Stimulated activated CD8-positive, alpha-beta memory T cell treated with anti-CD3 and anti-CD28 coated beads, Interleukin-2, amount 100 ng/mL, for 48 hours (primary cell): ENCODE measurements around the gene EFCAB5.
"Not testable (repeated sequence)": the region's sequence is repeated elsewhere in the genome, so short reads cannot be mapped to it uniquely, and the experiment has no call there.

Experiments
- DNase-seq, 2 donors: peaks; one replicate each; pipeline ENCODE4 v3.0.0-alpha.2; 2020; ENCODE audit warnings: low read depth in 2 of 2

EFCAB5 gene

DNA sequence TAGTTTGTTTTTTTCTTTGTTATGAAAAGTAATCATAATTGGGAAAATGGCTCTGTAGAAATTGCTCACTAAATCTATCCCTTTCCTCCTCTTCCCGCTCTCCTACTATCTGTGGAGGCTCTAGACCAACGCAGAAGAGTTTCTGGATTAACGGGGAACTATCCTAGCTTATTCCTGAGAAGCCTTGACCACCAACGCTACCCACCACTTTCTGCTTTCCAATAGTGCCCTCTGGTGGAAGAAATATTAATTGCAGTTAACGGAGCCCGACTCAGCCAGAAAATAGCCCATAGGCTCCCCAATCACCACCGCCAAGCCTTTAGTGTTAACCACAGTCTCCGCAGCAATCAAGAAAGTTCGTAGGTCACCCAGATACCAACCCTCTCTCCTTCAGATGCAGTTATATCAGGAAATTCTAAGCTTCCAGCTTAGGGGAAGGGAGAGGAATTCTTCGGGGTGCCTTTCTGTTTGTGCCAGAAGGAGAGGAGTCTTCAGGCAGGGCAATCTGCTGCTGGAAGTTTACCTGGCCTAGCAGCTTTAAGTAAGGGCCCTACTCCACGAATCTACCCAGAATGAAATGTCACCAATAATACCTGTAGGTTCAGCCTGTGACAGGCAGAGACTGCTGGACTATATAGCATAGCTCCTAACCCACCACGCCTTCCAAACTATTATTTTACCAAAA lies 152.2 kb downstream of the EFCAB5 start:
- DNase-seq: no peak

DNA sequence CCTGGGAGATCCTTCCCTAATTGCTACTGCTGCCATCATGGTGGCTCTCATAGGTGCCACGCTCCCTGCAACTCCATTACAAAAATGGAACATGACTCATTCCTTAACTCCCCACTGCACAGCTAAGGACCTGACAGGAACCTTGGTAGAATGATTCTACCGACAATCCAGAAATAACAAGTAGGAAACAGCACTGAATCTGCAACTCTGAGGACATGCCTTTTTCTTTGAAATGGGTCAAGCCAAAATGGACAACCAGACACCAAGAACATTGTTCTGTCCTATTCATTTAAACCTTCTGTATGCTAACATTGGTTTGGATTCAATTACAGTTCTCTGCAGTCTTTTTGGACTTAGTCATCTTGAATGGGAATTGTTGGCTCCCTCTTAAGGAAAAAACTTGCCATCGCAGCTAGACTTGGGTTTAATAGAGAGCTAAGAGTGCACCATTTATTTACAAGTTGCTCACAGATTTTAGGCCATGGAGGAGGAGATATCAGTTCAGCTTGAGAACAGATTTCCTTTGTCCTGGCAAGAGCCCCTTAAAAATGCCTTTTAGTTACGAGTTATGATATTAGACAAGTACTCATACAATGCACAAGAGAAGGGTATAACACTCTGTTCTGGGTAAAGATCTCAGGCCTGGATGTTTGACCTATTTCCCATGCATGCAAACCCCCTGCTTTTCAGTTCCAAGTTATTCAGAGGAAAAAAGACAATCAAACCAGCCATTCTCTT lies 154.2 kb downstream of the EFCAB5 start:
- no peak for DNase-seq

DNA sequence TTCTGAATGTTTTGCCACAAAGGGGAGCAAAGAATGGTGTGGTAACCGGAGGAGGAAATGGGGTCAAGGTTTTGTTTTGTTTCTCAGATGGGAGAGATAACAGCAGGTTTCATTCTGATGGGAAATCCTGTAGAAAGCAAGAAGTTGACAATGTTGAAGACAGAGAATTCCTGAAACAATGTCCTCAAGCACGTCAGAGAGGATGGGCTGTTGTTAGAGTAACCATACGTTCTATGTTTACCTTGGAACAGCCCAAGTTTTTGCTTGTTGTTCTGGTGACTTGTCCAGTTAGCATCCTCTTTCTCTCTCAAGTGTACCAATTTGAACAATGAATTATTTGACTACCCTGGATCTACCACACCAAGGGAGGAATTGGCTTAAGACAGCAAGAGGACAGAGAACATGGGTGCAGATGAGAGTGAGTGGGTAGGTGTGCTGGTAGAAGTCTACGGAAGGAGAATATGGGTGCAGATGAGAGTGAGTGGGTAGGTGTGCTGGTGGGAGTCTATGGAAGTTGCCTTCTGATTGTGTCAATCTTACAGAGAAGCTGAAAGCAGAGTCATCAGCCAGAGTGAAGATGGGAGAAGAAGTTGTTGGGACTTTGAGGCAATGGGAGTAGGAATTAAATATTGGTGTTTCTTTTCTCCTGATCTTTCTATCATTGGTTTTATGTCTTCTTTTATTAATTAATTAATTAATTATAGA lies 160.4 kb downstream of the EFCAB5 start:
- no peak for DNase-seq

DNA sequence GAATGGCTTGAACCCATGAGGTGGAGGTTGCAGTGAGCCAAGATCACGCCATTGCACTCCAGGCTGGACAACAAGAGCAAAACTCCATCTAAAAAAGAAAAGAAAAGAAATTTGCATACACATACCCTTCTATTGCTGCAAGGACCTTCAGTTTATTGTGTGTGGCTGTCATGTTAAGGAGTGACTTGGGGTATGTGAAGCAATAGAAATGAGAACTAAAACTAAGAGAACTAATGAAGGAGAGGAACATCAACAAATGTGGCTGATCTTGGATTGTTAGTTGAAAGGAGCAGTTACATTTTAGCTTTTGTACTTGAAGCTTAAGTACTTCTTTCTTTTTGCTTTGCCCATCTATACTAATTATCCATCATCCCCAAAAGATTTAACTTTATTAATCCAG lies 162.5 kb downstream of the EFCAB5 start:
- DNase-seq: no peak

DNA sequence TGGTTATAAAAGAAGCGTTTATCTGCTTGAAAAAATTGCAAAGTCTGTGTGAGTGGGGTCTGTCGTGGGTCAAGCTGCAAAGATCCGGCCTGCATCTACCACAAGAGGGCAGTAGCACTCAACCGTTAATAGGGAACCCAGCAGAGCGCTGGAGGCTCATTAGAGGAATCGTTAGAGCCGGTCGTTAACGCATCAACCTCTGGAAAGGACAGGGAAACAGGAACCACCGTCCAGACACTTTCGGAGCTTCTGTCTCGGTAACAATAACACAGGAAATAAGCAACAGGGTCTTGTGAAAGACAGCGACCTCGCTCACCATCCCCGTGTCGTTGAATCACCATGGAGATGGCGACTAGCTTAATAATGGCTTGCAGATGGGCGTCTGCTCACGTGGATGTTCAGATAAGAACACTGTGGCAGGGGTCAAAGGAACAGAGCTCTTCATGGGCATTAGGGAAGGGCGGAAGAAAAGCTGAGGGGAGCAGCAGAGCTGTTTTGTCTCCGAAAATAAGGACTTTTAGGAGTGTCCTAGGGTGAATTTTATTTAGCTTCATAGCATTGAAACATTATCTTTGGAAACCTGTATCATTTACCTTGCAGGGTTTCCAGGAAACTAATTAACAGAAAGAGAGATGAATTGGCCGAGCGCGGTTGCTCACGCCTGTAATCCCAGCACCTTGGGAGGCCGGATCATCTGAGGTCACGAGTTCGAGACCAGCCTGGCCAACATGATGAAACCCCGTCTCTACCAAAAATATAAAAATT lies 163.3 kb downstream of the EFCAB5 start:
- peak; percentile 46 to 48 for DNase-seq

DNA sequence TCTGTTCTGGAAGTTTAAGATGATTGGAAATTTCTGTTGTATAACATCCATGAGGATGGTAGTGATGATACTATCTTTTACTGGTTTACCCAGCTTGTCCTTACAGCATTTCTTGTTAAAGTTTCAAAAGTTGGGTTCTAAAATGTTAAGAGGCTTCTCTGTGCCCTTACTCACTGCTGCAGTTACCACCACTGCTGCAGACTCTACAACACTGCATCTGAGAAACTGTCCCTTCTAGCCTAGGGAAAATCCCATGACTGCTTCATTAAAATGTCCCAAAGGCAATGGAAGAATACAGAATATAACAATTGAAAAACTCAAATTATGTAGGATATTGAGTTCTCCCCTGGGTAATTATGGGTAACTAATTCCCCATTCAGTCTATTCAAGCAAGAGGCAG lies 171.4 kb downstream of the EFCAB5 start:
- DNase-seq: no peak

DNA sequence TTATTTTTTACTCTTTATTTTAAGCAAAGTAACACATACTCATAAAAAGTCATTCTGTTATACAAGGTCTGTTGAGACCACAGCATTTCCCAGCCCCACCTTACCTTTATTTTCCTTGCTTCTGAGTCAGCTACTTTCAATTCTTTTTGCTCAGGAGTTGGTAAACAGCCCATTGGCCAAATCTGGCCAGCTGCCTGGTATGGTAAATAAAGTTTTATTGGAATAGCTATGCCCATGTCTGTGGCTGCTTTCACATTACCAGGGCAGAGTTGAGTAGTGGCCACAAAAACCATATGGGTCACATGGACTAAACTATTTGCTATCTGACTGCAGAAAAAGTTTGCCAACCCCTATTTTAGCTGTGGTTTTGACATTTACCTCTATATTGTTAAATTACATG lies 171.8 kb downstream of the EFCAB5 start:
- DNase-seq: no peak

DNA sequence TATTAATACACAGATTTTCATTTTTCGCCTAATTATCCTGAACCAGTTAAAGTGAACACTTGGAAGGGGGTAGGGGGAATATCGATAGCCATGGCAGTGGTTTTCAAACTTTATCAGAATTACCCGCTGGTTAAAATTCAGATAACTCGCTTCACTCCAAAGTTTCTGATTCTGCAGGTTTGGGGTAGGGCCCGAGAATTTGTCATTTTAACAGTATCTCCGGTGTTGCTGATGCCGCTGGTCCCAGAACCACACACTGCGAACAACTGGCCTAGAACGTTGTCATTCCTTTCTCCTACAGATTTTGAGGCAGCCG lies 174.9 kb downstream of the EFCAB5 start:
- DNase-seq: no peak

DNA sequence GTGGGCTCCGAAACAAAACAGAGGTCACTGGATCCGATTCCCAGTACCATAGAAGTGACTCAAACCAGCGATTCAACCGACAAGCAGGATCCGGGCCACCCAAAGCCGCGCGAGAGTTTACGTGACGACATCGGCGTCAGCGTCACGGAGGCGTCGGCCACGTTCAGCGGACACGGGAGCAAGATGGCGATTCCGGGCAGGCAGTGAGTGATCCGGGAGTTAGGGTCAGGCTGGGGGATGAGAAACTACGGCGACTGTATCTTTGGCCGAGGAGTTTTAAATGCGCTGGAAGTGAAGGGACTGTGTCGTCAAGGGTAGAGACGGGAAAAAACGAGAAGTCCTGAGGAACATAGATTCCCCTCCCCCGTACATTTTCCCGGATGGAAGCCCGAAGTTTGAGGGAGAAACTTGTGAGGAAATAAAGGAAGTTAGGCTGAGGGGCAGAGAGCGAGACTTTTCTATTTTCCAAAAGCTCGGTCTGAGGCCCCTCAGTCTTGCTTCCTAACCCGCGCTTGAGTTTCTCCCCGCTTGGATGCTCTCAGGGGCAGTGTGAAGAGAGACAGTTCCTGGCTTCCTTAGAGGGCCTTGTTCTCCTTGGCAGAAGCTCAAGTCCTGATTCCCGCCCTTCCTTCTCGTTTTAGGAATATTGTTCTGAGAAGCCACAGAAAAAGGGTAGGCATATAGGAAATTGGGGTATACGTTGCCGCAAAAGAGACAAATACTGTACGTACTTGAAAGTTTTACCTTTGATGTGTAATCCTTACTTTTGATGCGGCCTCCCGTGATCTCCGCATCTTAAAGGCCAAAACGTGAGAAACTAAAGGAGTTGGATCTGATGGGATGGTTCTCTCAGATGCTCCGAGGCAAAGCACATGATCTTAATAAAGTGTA lies 175.5 kb downstream of the EFCAB5 start, which contains the start of gene NSRP1:
Gene NSRP1, plus strand, starts transcription at position 156 of the 891 bp plus-strand sequence. Its CDS starts 28 bp downstream, at position 184.
- DNase-seq: peak; percentile 89 to 94

DNA sequence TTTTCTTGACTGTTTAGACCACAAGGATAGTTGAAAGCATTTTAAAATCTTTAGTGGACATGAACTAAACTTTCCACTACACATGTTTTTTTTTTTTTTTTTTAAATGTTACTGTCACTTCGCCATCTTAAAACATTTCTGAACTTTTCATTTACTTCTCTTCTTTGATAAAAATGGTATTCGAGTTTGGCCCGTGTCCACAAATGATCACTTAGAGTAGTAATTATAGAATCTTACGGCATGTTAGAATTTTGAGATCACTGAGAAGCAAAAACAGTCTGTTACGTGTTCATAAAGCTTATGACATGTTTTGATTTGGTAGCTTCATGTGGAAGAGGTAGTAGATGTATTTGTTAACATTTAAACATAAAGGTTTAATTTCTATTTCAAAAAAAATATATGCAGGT lies 176.2 kb downstream of the EFCAB5 start:
- no peak for DNase-seq

DNA sequence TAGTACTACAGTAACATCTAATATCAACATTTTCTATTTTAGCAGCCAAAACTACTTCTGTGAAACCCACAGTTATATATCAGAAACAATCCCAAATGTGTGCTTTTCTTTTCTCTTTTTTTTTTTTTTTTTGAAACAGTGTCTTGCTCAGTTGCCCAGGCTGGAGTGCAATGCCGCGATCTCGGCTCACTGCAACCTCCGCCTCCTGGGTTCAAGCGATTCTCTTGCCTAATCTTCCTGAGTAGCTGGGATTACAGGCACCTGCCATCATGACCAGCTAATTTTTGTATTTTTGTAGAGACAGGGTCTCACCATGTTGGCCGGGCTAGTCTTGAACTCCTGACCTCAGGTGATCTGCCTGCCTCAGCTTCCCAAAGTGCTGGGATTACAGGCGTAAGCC lies 177.2 kb downstream of the EFCAB5 start:
- DNase-seq: not testable (repeated sequence)

DNA sequence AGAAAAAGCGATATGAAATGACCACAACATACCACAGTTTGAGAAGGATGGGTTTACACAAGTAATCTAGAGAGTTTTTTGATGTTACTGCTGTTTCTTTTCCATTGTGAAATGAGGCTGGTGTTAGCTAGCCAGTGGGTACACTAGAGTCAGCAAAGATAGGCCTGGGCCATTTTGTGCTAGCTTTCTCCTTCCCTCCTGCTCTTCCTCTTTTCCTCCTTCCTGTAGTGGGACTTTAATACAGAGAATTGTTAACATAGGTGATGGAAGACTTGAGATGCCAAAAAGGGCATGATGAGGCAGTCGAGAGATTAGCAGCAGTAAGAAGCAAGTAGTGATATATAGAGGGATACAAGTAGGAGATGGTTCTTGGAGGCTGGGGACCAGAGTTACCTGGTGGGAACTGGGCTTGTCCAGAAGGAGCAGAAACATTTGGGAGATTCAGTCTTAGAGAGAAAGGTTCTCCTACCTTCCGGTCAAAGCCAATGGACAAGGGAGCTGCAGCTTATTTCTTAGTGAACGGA lies 182.9 kb downstream of the EFCAB5 start:
- DNase-seq: no peak

DNA sequence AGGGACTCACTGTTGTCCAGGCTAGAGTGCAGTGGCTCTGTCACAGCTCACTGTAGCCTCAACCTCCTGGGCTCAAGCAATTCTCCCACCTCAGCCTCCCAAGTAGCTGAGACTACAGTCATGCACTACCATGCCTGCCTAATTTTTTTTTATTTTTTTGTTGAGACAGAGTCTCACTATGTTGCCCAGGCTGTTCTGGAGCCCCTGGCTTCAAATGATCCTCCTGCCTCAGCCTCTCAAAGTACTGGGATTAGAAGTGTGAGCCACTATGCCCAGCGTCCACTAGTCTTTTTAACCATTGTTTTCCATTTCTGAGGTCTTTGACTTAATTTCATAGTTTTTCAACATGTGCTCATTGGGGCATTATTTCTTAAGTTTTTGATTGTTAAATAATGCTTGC lies 188.7 kb downstream of the EFCAB5 start:
- no peak for DNase-seq

DNA sequence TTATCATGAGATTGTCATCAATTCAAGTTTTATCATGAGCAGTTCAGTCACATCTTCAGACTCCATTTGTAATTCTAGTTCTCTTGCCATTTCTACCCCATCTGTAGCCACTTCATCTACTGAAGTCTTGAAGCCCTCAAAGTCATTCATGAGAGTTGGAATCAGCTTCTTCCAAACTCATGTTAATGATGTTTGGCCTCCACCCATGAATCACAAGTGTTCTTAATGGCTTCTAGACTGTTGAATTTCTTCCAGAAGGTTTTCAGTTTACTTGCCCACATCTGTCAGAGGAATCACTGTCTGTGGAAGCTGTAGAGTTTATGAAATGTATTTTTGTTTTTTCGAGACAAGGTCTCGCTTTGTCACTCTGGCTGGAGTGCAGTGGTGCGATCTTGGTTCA lies 191.2 kb downstream of the EFCAB5 start:
- DNase-seq: no peak

DNA sequence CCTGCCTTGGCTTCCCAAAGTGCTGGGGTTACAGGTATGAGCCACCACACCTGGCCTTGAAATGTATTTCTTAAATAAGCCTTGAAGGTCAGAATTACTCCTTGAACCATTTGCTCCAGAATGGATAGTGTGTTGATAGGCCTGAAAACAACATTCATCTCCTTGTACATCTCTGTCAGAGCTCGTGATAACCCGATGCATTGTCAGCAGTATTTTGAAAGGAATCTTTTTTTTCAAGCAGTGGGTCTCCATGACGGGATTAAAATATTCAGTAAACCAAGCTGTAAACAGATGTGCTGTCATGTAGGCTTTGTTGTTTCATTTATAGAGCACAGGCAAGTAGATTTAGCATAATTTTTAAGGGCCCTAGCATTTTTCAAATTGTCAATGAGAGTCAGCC lies 191.8 kb downstream of the EFCAB5 start:
- no peak for DNase-seq

DNA sequence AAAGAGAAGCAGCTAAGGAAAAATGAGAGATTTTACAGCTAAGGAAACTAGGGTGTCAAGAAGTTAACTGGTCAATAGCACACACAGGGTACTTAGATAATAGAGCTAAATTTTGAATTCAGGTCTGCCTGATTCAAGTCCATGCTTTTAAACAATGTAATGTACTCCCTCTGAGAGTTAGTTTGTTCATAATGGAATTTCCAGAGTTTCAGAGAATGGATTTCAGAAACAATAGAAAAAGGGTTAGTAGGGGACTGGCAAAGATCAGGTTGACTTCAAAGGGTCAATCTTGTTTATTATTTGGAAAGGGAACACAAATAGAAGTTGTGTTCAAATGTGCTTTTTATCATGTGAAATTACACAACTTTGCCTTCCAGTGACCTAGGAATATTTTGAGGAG lies 193.1 kb downstream of the EFCAB5 start:
- DNase-seq: no peak

DNA sequence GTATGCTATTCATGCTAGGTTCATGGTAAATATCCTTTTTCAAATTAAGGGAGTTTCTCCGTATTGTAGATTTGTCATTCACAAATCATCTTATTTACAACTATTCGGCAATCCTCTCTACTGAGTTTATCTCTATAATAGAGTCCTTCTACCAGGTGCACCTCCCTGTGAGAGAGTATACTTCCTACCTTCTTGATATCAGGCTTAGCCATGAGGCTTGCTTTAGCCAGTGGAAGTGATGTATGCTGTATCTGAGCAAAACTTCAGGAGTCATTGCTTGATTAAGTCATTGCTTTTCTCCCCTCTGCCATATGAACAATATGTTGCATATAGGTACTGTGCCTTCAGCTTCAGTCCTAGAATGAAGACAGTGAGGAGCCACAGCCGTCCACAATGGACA lies 195.7 kb downstream of the EFCAB5 start:
- no peak for DNase-seq

DNA sequence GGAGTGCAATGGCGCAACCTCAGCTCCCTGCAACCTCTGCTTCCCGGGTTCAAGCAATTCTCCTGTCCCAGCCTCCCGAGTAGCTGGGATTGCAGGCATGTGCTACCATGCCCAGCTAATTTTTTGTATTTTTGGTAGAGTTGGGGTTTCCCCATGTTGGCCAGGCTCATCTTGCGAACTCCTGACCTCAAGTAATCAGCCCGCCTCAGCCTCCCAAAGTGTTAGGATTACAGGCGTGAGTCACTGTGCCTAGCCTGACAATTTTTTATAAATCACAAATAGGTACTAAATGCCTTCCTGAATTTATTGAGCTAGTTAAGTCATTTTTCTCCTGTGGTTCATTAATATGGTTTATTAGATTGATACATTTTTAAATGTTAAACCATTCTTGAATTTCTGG lies 206.4 kb downstream of the EFCAB5 start:
- DNase-seq: peak in 1 of 2 donors; percentile 2

DNA sequence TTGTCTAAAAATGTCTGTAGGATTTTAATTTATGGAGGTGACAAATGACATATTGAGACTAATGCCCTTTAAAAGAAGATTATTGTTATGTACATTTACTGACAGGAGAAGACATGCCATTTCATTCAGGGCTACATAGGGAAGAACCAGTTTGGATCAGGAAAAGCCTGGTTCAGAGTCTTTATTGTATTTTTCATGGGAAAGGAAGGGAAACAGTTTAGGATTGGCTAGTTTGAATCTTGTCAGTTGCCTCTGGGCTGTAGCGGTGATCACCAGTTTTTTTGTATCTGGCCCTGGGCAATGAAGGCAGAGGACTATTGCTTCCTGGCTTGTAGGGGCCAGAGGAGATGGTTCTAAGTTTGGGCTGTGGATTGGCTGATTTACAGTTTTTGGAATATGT lies 206.9 kb downstream of the EFCAB5 start:
- DNase-seq: no peak

DNA sequence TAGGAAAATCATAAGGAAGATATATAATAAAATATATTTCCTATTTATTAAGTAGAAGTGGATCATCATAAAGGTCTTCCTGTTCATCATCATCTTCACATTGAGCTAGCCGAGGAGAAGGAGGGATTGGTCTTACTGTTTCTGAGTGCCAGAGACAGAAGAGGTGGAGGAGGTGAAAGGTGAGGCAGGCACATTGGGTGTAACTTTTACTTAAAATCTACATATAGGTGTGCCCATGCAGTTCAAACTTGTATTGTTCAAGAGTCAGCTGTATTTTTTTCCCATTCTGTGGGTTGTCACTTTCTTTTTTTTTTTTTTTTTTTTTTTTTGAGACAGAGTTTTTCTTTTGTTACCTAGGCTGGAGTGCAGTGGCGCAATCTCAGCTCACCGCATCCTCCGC lies 210.0 kb downstream of the EFCAB5 start:
- DNase-seq: no peak

DNA sequence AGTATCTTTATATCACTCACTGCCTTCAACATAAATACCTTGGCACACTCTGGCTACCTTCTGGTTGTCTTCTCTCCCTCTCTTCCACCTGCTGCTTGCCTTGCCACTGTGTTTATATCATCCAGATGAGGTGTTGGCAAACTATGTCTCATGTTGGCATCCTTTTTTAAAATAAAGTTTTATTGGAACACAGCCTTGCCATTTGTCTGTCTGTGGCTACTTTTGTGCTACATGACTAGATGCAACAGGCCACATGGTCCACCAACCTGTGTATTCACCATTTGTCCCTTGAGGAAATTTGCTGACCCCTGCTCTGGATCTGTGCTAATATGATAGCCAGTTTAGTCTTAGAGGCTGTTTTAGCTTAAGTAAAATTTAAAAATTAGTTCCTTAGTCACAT lies 212.0 kb downstream of the EFCAB5 start:
- no peak for DNase-seq
